HG03025 (cell line): ENCODE data around the gene HECTD3.
"Not testable (repeated sequence)": the region's sequence is repeated elsewhere in the genome, so short reads cannot be mapped to it uniquely, and the experiment has no call there.

Experiments used
- ATAC-seq: cut with Tn5 transposase; IDR thresholded peaks from one replicate; pipeline ENCODE4 v1.9.1; 2021; ENCODE audit warnings: mild to moderate bottlenecking, moderate library complexity; ENCODE audit not compliant: unreplicated experiment, low FRiP score

HECTD3 gene

GRCh38 chr1:44994309-44994898 is 16.7 kb downstream of the HECTD3 start:
- ATAC-seq: no peak

GRCh38 chr1:44988531-44989156 is 22.5 kb downstream of the HECTD3 start:
- no peak for ATAC-seq

GRCh38 chr1:44985747-44986359 is 25.3 kb downstream of the HECTD3 start:
- peak; percentile 49 for ATAC-seq

- ATAC-seq: not testable (repeated sequence)
Observed at GRCh38 chr1:44977372-44977771, 33.8 kb downstream of the HECTD3 start.

- ATAC-seq: no peak
Observed at GRCh38 chr1:44976252-44976651, 34.9 kb downstream of the HECTD3 start.

- no peak for ATAC-seq
Observed at GRCh38 chr1:44973645-44974044, 37.5 kb downstream of the HECTD3 start.

GRCh38 chr1:44970317-44970716 is 40.8 kb downstream of the HECTD3 start:
- ATAC-seq: no peak

- ATAC-seq: no peak
Observed at GRCh38 chr1:44964396-44964795, 46.7 kb downstream of the HECTD3 start.

- ATAC-seq: no peak
Observed at GRCh38 chr1:44962729-44963128, 48.4 kb downstream of the HECTD3 start.

DNA sequence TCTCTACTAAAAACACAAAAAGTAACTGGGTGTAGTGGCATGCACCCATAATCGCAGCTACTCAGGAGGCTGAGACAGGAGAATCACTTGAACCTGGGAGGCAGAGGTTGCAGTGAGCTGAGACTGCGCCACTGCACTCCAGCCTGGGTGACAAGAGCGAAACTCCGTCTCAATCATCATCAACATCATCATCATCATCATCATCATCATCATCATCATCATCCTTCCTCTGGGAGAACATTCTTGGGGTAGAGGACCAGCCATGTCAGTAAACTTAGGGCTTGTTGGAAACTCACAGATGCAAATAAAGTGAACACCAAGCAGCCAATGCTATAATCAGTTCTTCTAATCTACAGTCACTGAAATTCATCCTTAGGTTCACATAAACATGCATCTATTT is 49.1 kb downstream of the HECTD3 start:
- ATAC-seq: not testable (repeated sequence)

- not testable (repeated sequence) for ATAC-seq
Observed at GRCh38 chr1:44957566-44957965, 53.6 kb downstream of the HECTD3 start.

DNA sequence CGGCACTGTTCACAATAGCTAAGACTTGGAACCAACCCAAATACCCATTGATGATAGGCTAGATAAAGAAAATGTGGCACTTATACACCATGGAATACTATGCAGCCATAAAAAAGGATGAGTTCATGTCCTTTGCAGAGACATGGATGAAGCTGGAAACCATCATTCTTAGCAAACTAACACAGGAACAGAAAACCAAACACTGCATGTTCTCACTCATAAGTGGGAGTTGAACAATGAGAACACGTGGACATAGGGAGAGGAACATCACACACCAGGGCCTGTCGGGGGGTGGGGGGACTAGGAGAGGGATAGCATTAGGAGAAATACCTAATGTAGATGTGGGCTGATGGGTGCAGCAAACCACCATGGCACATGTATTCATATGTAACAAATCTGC is 55.0 kb downstream of the HECTD3 start:
- ATAC-seq: not testable (repeated sequence)
